NCI-H510A (cell line): ENCODE data around the gene ATRN.
A peak's percentile ranks its signal among the peaks of the same experiment; 100 is the strongest.

Experiments used
- DNase-seq: peaks from one replicate; lab custom pipeline; 2025; lab: John Stamatoyannopoulos, UW

The ATRN gene

DNA sequence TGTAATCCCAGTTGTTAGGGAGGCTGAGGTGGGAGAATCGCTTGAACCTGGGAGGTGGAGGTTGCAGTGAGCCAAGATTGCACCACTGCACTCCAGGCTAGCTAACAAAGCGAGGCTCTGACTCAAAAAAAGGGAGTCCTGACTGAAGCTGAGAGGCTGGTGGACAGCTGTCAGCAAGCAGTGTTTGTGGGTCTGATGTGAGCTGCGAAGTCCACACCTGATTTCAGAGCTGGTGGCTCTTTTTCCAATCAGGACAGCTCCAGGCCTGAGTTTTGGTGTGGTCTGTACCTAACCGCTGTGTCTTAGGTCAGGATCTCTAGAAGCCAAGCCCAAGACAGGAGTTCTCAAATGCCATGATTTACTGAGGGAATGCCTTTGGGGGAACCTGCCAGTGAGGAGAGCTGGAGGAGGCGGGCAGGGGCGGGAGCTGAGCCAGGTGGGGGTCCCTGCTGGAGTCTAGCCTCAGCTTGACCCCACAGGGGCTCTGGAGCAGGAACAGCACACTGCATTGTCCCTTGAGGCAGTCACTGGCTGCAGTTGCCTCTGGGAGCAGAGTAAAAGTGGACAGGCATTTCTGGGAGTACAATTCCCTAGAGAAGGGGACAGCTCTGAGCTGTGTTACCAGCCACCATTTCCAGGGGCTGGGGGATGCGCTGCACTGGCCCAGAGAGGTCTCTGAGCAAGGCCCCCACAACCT is 187.3 kb downstream of the ATRN start:
- DNase-seq: no peak

GRCh38 chr20:3658716-3659491 is 188.1 kb downstream of the ATRN start:
- DNase-seq: no peak

DNA sequence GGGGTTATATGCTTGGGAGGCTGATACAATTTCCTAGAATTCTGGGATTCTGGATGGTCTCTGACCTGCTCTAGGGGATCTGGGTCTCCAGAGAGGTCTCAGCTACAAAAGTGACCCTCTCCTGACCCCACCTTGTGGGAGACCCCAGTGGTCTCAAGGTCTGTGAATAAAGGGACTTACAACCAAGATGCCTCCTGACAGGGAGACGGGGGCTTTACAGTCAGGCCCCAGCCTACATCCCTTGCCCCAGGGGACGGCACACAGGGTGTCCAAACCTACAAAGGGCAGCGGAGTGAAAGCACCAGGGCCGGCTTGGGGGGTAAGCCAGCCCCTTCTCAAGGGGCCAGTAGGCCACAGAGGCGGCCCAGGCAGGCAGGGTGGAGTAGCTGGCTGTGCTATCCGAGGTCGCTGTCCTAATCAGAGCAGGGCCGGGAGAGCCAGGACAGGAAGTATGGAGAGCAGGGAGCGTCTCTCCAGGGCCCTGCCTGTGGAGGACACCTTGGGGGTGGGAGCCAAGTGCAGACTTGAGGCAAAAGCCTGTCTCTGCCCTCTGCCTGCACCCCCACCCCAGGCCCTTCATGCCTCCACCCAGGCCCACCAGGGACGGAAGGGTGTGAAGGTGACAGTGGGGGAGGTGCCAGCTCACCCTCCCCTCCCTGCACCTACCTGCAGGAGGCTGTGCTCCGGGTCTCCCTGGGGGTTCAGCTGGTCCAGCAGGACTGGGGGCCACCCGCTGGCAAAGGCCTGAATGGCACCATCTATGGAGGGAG is 188.9 kb downstream of the ATRN start:
- no peak for DNase-seq

DNA sequence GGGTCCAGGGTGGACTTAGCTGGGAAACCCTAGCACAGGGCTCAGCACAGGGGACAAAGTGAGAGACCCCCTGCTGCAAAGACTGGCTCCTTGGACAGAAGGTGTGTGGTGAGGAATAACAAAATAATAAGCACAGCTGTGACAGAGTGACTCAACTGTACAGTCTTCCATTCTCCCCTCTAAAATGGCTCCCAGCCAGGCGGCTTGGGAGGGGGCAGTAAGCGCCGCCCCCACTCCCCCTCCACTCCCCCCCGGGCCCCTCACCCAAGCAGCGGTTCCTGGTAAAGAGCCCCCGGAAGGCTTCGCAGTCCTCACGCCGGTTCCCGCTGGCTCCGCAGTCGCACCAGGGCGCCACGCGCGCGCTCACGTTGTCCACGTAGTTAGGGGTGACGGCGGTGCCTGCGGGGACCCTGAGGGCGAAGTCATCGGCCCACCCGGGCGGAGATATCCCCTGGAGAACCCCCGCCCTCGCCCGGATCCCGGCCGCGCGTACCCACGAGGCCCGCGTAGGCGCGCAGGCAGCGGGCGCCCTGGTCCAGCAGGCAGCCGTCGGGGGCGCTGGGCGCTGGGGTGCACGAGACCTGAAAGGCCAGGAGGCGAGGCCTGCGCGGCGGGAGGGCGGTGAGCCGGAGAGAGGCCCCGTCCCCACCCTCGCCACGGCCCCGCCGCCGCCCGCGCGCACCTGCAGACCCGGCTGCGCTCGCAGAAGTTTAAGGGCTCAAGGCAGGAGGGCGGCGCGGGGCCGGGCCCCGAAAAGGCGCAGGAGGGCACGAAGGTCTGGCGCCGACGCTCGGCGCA is 189.6 kb downstream of the ATRN start:
- DNase-seq: no peak

DNA sequence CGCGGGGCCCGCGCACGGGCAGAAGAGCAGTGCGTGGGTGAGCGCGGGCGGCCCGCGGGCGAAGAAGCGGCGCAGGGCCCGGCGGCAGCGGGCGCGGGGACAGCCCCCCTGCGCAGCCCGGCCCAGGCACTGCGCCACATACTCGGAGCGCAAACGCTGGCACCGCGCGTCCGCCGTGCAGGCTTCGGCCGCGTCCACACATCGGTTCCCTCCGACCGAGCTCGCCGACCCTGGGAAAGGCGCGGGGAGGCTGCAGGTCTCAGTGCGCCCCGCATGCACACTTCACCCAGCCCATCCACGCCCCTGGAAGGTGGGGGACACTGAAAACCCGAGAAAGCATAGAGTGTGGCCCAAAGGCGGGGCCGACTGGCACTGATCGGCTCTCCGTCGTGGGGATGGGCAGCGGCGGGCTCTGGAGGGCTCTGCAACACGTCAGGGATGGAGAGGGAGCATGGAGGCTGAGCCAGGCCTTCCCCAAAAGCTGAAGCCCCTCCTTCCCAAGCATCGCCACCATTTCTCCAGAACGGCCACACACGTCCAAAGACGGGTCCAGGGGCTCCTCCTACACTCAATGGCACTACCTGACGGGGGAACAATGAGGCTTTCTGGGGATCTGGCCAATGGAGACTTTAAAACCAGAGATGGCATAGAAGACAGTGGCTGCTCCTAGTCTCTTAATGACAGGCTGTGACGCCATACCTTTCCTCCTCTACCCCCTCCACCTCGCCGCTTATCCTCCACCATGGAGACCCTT is 190.4 kb downstream of the ATRN start:
- DNase-seq: no peak

- no peak for DNase-seq
These were observed 191.2 kb downstream of the ATRN start for GRCh38 chr20:3661814-3662665.

DNA sequence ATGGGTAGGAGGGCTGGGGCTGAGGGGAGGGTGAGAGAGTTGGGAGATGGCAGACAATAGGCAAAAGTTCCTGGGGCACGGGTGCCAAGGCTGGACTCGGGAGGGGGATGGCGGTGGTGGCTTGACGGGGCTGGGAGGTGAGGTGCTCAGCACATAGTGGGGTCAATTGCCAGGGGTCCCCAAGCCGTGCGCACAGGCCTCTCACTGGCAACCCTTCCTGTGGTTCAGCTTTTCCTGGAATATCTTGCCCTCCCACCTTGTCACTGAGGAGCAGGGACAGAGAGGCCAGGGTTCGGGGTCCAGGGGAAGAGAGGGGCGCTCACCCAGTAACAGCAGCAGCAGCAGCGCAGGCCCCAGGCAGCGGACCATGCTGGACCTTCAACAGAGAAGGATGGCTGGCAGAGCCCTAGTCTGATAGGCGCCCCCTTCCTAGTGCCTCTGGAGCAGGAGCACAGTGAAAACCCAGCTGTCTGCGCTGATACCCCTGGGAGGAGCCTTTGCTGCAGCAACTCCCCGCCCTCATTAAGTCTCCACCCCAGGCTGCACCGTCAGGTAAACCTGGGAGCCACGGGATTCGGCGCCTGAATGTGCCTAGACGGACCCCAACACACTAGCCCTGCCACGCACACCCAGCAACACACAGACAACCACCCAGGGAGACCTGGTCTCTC is 192.3 kb downstream of the ATRN start, which contains the start of gene GFRA4:
GFRA4 (minus strand) TSS at position 369 of the 671 bp plus-strand sequence; CDS start at position 369, 0 bp downstream.
- no peak for DNase-seq

- no peak for DNase-seq
These were observed 193.0 kb downstream of the ATRN start for GRCh38 chr20:3663858-3664257.

GRCh38 chr20:3667434-3668037 is 196.7 kb downstream of the ATRN start:
- no peak for DNase-seq

DNA sequence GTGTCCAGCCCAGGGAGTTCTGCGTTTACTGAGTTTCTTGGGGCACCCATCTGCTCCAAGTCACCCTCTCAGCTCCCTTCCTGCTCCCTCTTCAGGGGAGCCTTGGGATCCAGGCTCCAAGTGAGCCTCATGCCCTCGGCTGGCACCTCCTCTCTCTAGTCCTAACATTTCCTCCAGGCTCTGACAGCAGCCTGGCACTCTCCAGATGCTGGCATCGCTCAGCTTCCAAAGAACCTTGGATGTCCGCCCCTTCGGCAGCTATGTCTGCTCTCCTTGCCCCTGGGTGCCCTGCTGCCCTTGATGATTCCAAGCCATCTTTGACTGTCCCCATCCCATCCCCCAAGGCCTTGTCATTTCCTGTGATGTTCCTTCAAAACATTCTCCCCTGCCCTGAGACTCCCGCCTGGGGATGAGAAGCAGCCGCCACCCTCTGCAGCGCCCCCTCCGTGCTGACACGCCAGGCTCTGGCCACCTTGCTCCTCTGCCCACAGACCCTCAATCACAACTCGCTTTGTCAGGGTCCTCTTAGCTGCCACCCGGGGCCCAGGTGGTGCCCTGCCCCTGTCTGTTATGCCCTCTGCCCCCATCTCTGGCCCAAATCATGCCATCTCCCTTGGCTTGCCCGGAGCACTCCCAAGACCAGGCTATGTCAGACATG is 199.0 kb downstream of the ATRN start:
- no peak for DNase-seq

GRCh38 chr20:3670511-3670910 is 199.7 kb downstream of the ATRN start:
- peak; percentile 39 for DNase-seq

DNA sequence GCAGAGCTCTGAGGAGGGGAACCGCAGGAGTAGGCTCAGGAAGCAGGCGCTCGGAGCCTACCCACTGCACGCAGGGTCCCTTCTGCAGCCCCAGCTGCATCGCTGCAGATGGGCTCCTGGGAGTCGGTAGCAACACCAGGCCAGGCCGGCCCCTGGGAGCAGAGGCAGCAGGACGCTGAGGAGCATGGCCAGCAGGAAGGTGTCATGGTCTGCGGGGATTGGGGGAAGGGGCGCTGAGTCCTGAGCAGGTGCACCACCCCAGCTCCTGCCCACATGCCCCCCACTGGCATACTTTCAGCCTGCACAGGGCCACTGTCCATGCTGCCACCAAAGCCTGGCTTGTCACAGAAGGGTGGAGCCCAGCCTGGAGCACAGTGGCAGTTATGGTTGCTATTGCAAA is 200.1 kb downstream of the ATRN start:
- DNase-seq: no peak

- no peak for DNase-seq
These were observed 201.2 kb downstream of the ATRN start for GRCh38 chr20:3671986-3672546.

- no peak for DNase-seq
These were observed 201.8 kb downstream of the ATRN start for GRCh38 chr20:3672547-3673171.

DNA sequence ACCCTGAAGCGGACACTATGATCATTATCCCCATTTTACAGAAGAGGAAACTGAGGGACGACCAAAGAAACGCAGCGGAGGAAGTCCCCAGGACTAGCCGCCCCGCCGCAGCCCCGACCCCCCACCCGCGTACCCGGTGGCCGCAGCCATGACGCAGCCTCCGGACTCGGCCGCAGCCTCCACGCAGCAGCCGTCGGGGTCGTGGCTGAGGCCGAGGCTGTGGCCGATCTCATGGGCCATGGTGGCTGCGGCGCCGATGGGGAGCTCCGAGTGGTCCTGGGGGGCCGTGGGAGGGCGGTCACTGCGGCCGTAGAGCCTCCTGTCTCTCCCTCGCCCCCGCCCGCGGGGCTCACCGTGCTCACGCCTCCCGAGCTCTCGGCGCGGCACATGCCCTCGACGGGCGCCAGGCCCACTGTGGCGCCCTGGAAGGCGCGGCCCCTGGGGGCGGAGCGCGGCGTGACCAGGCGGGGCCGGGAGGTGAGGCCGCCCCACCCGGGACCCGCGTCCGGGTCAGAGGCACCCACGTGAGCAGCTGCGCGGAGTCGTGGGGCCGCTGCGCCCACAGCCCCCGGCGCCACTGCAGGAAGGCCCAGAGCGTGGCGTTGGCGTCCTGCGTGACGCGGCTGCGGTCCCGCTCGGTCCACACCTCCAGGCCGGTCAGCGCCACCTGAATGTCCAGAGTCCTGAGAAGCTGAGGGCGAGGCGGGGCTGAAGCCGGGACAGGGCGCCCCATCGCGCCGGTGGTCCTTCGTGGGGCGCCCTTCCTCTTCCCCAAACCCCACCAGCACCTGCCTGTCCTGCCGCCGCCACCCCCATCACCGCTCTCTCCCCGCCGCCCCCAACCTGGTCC is 202.6 kb downstream of the ATRN start:
- DNase-seq: no peak

DNA sequence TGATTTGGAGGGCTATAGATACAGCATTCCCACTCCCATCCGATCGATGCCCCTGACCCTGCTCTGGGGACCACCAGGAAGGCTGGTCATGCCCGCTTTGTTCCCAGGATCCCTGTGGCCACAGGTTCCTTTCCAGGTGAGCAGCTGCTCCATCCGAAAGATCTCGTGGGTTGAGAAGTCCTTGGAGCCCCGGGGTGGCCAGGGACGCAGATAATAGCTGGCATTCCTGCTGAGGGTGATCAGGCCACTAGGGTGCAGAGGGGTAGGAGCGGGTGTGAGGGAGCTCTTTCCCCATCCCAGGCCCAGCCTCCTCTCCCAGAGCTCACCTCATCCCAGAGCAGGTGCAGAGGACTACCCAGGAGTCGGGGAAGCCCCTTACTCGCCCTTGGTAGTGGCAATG is 203.6 kb downstream of the ATRN start:
- no peak for DNase-seq
